GM12872 (cell line): ENCODE data around the gene BAIAP2.

Source experiments
- CTCF ChIP-seq: IDR thresholded peaks from 3 replicates; pipeline ENCODE4 v1.5.1; 2011; ENCODE audit warnings: low read depth, mild to moderate bottlenecking, low read length, moderate library complexity; ENCODE audit not compliant: insufficient read depth

BAIAP2 gene

GRCh38 chr17:81129711-81130367 lies 94.9 kb downstream of the BAIAP2 start:
- no peak for TF ChIP-seq CTCF

- no peak for TF ChIP-seq CTCF
Observed at GRCh38 chr17:81130385-81131361, 95.7 kb downstream of the BAIAP2 start.

GRCh38 chr17:81131486-81132196 lies 96.7 kb downstream of the BAIAP2 start:
- no peak for TF ChIP-seq CTCF

GRCh38 chr17:81132197-81132540 lies 97.2 kb downstream of the BAIAP2 start:
- no peak for TF ChIP-seq CTCF

GRCh38 chr17:81132770-81133723 lies 98.1 kb downstream of the BAIAP2 start:
- TF ChIP-seq CTCF, result no peak

GRCh38 chr17:81134064-81134781 lies 99.3 kb downstream of the BAIAP2 start:
- TF ChIP-seq CTCF, result no peak
